GM20000 (cell line): Measurements from ENCODE around the gene GRID1.
"Not testable (repeated sequence)": the region's sequence is repeated elsewhere in the genome, so short reads cannot be mapped to it uniquely, and the experiment has no call there.

Experiments
- DNase-seq: peaks from one replicate; pipeline ENCODE4 v3.0.0; 2012; ENCODE audit warnings: low spot score
- TF ChIP-seq, protein P1 (sequence below): IDR thresholded peaks from 2 replicates; pipeline ENCODE4 v1.5.1; 2012; ENCODE audit warnings: mild to moderate bottlenecking, control low read depth; ENCODE audit errors: extremely low read depth, missing control alignments

The GRID1 gene

DNA sequence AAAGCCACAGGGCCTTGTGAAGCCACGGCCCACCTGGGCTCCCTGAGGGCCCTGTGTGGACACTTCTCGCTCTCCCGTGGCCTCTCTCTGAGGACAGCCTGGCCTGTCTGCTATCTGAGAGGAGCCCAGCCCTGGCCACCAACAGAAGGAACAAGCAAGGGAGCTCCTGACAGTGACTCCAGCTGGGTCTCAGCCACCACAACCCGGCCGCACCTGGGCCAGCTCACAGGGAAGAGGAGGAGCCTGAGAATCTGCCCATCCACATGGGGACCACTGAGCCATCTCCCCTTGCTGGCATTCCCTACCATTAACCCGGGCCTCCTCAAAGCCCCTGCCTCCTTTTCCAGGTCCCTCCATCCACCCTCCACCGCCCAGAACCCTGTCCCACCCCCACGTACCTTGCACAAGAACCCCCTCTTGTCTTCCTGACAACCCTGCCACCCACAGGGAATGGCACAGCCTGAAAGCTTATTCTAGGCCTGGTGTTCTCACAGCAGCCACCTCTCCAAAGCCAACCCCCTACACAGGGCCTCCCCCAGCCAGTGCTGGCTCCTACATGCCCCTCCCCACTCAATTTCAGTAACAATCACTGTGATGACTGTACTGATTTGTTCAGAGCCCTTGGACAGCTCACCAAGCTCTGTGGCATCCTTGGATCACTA is 120.2 kb downstream of the GRID1 start:
- TF ChIP-seq, protein P1, sequence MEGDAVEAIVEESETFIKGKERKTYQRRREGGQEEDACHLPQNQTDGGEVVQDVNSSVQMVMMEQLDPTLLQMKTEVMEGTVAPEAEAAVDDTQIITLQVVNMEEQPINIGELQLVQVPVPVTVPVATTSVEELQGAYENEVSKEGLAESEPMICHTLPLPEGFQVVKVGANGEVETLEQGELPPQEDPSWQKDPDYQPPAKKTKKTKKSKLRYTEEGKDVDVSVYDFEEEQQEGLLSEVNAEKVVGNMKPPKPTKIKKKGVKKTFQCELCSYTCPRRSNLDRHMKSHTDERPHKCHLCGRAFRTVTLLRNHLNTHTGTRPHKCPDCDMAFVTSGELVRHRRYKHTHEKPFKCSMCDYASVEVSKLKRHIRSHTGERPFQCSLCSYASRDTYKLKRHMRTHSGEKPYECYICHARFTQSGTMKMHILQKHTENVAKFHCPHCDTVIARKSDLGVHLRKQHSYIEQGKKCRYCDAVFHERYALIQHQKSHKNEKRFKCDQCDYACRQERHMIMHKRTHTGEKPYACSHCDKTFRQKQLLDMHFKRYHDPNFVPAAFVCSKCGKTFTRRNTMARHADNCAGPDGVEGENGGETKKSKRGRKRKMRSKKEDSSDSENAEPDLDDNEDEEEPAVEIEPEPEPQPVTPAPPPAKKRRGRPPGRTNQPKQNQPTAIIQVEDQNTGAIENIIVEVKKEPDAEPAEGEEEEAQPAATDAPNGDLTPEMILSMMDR: no peak
- DNase-seq: no peak

DNA sequence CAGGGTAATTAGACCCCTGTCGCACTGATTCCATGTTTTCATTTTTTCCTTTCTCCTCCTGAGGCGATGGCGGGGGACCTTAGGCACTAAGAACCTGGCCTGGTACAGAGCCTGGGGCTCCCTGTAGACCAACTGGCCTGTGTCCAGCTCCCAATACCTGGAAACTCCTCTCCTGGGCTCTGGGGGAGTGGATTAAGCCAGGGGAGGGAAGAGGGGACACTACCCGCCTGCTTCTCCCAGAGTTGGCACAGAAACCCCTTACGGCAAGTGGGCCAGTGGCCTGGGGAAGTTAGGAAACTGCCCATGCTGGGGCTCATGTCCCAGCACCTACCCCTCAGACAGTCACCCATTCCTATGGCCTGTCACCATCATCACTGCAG is 121.6 kb downstream of the GRID1 start:
- no peak for DNase-seq
- TF ChIP-seq, protein P1: no peak

DNA sequence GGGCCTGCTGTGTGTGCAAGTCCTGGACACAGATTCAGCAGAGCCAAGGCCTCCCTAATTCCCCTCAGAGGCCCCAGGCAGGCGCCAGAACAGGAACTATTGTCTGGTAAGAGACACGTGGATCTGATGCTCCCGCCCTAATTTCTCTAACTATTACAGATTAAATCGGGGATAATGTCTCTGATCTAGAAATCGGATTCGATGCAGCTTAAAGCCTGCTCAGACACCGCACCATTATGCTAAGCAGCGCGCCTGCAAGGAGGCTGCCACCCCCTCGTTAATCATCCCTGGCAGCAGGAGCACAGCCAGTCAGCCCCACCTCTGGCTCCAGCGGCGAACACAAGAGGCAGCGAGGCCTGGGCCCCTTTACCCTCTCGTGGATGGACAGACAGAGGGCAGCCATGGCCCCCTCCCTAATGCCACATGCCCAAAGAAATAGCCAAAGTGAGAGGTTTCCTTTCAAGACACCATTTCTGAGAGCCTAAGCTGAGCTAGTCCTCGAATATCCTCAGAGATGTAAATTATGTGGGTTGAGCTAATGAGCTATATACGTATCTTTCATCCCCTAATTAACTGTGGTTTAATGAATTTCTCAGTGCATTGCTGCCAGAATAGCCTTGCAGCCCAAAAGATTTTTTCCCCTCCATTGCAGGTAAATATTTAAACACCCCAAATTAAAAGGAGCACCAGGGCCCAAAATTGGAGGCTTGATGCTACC is 122.1 kb downstream of the GRID1 start:
- no peak for DNase-seq

DNA sequence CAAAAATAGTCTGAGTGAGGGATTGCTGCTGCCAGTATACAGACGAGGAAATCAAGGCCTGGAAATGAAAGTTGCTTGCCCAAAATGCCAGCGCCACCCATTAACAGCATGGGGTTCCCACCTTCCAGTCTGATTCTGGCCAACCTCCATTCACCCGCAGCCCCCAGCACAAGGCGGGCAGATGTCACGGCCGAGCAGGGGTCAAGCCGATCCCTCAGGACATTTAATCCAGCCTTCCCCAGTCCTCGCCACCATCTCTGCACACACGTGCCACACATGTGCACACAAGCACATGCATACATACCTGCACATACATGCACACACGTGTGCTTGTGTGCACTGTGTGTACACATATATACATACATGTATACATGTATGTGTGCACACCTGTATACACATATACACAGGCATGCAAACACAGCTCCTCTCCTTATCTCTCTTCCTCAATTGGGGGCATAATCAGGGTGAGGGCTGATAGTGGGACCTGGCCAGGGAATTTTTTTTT is 122.9 kb downstream of the GRID1 start:
- no peak for DNase-seq
- TF ChIP-seq, protein P1: no peak

More for the DNA sequence above, 122.1 kb downstream of the GRID1 start:
- TF ChIP-seq, protein P1: no peak

DNA sequence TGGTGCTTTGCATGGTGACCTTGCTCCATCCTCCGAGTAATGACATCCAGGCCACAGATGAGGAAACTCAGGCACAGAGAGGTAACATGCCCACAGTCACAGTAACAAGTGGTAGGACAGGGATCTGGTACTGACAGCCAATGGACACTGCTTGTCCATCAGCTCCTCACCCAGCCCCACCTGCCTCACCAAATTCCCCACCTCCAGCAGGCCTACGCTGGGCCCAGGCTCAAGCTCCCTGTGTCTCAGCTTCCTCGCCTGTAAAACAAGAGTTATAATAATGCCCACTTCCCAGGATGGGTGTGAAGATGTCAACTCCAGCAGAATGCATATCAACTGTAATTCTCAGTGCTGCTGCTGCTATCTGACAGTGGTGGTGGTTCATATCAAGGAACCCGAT is 123.8 kb downstream of the GRID1 start:
- no peak for DNase-seq
- TF ChIP-seq, protein P1: no peak

DNA sequence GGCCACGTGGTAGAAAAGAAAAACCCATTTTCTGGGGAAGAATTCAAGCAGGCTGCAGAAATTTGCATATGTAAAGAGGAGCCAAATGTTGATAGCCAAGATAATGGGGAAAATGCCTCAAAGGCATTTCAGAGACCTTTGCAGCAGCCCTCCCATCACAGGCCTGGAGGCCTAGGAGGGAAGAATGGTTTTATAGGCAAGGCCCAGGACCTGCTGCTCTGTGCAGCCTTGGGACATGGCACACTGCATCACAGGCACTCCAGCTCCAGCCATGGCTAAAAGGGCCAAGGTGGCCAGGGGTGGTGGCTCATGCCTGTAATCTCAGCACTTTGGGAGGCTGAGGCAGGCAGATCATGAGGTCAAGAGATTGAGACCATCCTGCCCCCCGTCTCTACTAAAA is 128.5 kb downstream of the GRID1 start:
- DNase-seq: not testable (repeated sequence)

DNA sequence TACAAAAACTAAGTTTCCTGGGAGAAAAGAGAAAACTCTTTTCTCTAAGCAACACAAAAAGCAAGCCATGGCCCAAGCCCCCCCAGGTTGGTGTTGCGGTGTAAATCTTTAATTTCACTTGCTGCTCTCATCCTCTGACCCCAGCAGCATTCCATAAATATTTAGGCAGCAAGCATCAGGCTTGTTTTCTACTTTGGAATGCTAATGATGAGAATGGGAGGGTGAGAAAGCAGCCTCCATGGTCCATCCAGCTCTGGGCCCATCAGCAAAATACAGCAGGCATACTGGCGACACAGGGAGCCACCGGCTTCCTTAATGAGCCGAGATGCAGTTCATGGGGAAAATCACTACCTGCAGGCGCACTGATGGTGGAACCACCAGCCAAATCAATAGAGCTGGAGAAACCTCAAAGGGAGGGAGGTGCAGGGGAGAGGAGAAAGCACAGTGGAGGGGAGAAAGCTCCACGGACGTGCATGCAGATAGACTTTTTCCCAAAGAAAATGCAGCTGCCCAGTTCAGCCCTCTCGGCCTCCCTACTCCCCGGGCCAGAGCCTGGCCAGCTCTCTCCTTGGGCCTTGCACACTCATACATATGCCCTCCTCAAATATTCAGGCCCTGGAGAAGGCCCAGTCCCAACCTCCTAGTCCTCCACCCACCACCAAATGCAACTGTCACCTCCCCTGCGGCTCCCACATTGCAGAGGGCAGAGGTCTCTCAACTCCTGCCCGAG is 131.9 kb downstream of the GRID1 start:
- TF ChIP-seq, protein P1: no peak
- no peak for DNase-seq
